MCF 10A (cell line): ENCODE measurements around the gene MPDU1. TPM values are rescaled to one million over a fixed set of nuclear protein-coding genes. Genes with fewer than 3 reads are reported as not detected.
"Not testable (repeated sequence)": the region's sequence is repeated elsewhere in the genome, so short reads cannot be mapped to it uniquely, and the experiment has no call there.

Experiments used
- BruUV-seq: library from RNA; stranded (reverse); fragments of 400-500 nt; replicated peaks from 2 replicates; lab custom pipeline; 2021; lab: Mats Ljungman, UMichigan
- CTCF ChIA-PET: fragments of 300-600 bp; sonication (Branson Sonifier 250); formaldehyde crosslinking; extraction: SDS; loops from one replicate; lab custom pipeline; 2021; ENCODE audit warnings: antibody characterized with exemption, inconsistent platforms; lab: Yijun Ruan, JAX
- POLR2A ChIA-PET: fragments of 300-600, 350-650 bp; sonication (Branson Sonifier 250); formaldehyde crosslinking; extraction: SDS; loops from one replicate; lab custom pipeline; 2020; ENCODE audit warnings: antibody characterized with exemption, inconsistent platforms; lab: Yijun Ruan, JAX
- DNase-seq: peaks from one replicate; pipeline ENCODE4 v3.0.0-alpha.2; 2018; ENCODE audit not compliant: unreplicated experiment
- H3K27ac Mint-ChIP-seq: one replicate; pipeline ENCODE4 v1.8.0; 2022; ENCODE audit warnings: mild to moderate bottlenecking, low read depth, mixed read lengths; ENCODE audit not compliant: unreplicated experiment
- H3K27me3 Mint-ChIP-seq: one replicate; pipeline ENCODE4 v1.8.0; 2022; ENCODE audit warnings: mixed read lengths; ENCODE audit not compliant: insufficient read depth, unreplicated experiment
- H3K36me3 Mint-ChIP-seq: one replicate; pipeline ENCODE4 v1.8.0; 2022; ENCODE audit warnings: mild to moderate bottlenecking, moderate library complexity, mixed read lengths; ENCODE audit not compliant: insufficient read depth, unreplicated experiment
- H3K4me1 Mint-ChIP-seq: one replicate; pipeline ENCODE4 v1.8.0; 2022; ENCODE audit warnings: mixed read lengths; ENCODE audit not compliant: insufficient read depth, unreplicated experiment
- H3K4me3 Mint-ChIP-seq: one replicate; pipeline ENCODE4 v1.8.0; 2022; ENCODE audit warnings: mild to moderate bottlenecking, moderate library complexity, mixed read lengths; ENCODE audit not compliant: unreplicated experiment
- H3K9me3 Mint-ChIP-seq: one replicate; pipeline ENCODE4 v1.8.0; 2022; ENCODE audit warnings: mixed read lengths; ENCODE audit not compliant: unreplicated experiment
- CTCF ChIP-seq: fragments of 200-600 bp; IDR thresholded peaks from one replicate; pipeline ENCODE4 v1.8.0; 2022; ENCODE audit warnings: antibody characterized with exemption, mild to moderate bottlenecking; ENCODE audit not compliant: unreplicated experiment
- intact Hi-C: fragments of 100-400 bp; cut with micrococcal nuclease; formaldehyde crosslinking; loops from 2 replicates; pipeline ENCODE4 v1.14.1; 2022
- total RNA-seq: library from RNA; stranded (reverse); gene quantifications from 2 replicates; pipeline ENCODE4 v1.2.3, GENCODE V29; 2022

The MPDU1 gene
- total RNA-seq, 1 experiment from 2014 or later: 56.5 TPM

GRCh38 chr17:7618608-7619007 lies 35.0 kb downstream of the MPDU1 start:
- Mint-ChIP-seq H3K4me3 (no peak overlapping the region), H3K9me3 (no peaks in the 10 kb centered on the region), H3K4me1 (peaks cover 2% of the 10 kb centered on the region), H3K27ac (no peak overlapping the region), H3K36me3 (no peaks in the 10 kb centered on the region), H3K27me3 (no peaks in the 10 kb centered on the region)
- TF ChIP-seq CTCF: no peak
- DNase-seq: no peak
- ChIA-PET POLR2A (interaction anchor here (0.6 to 2.5 kb wide), 4 partner anchors 9 to 1010 kb away, joined by 3 to 9 read pairs (median 6); partner anchors contain the start of genes CNTROB, SAT2, TP53 and TRAPPC1), CTCF (interaction anchor here (0.7 to 3.4 kb wide), 2 partner anchors 13 to 61 kb away, joined by 4 to 15 read pairs; no protein-coding TSS in a partner anchor)
- intact Hi-C loops: no loop called here
- BruUV-seq: no TSS peak

- Mint-ChIP-seq H3K9me3 (no peaks in the 10 kb centered on the region), H3K27ac (no peak overlapping the region), H3K4me1 (no peaks in the 10 kb centered on the region), H3K4me3 (no peak overlapping the region), H3K36me3 (peaks cover 9% of the 10 kb centered on the region), H3K27me3 (no peaks in the 10 kb centered on the region)
- POLR2A ChIA-PET: interaction anchor here (0.6 to 0.7 kb wide), 3 partner anchors 52 to 68 kb away, joined by 3 to 4 read pairs (median 4); partner anchors contain the start of genes TP53 and WRAP53
- DNase-seq: no peak
- intact Hi-C loops: no loop called here
- TF ChIP-seq CTCF: no peak
- BruUV-seq: no TSS peak
- CTCF ChIA-PET: interaction anchor here (0.7 to 3.4 kb wide), 6 partner anchors 8 to 220 kb away, joined by 3 to 15 read pairs (median 3); partner anchors contain the start of genes SOX15 and WRAP53
These were observed 37.2 kb downstream of the MPDU1 start for GRCh38 chr17:7620835-7621234.

- no TSS peak for BruUV-seq
- Mint-ChIP-seq H3K27ac (no peak overlapping the region), H3K27me3 (no peaks in the 10 kb centered on the region), H3K4me1 (no peaks in the 10 kb centered on the region), H3K4me3 (no peak overlapping the region), H3K9me3 (no peaks in the 10 kb centered on the region), H3K36me3 (peaks cover 14% of the 10 kb centered on the region)
- DNase-seq: no peak
- CTCF ChIA-PET: interaction anchor here (0.7 kb wide), 1 partner anchor 279 kb away, joined by 3 read pairs; no protein-coding TSS in a partner anchor
- POLR2A ChIA-PET: interaction anchor here (0.7 kb wide), 1 partner anchor 13 kb away, joined by 4 read pairs; no protein-coding TSS in a partner anchor
- intact Hi-C loops: no loop called here
- no peak for TF ChIP-seq CTCF
These were observed 40.0 kb downstream of the MPDU1 start for GRCh38 chr17:7623661-7624060.

- intact Hi-C loops, H3K9me3 Mint-ChIP-seq: not testable (repeated sequence)
These were observed 42.1 kb downstream of the MPDU1 start for GRCh38 chr17:7625749-7626148.

More at GRCh38 chr17:7625749-7626148, 42.1 kb downstream of the MPDU1 start:
- not testable (repeated sequence) for BruUV-seq, H3K4me1 Mint-ChIP-seq, H3K4me3 Mint-ChIP-seq, H3K27me3 Mint-ChIP-seq, DNase-seq, H3K27ac Mint-ChIP-seq
- POLR2A ChIA-PET: interaction anchor here (1.3 to 12.8 kb wide), 3 partner anchors 11 to 61 kb away, joined by 3 to 208 read pairs (median 67); partner anchors contain the start of genes FXR2, TP53 and WRAP53
- CTCF ChIA-PET: interaction anchor here (1.3 kb wide), 1 partner anchor 11 kb away, joined by 3 read pairs; the partner anchor contains the start of gene FXR2
- peaks cover 14% of the 10 kb centered on the region for H3K36me3 Mint-ChIP-seq
